CD4-positive, alpha-beta T cell (primary cell): ENCODE data around the gene EXD3. TPM values are rescaled to one million over a fixed set of nuclear protein-coding genes. Genes with fewer than 3 reads are reported as not detected.

Experiments
- ATAC-seq: fragments of 200-7000 bp; cut with Tn5 transposase; one replicate; pipeline ENCODE4 v1.10.0; 2022; ENCODE audit warnings: mild to moderate bottlenecking; ENCODE audit not compliant: poor library complexity
- CTCF ChIA-PET: fragments of 350-600 bp; sonication (Branson Sonifier 250); formaldehyde crosslinking; loops from one replicate; lab custom pipeline; 2021; ENCODE audit warnings: antibody characterized with exemption, inconsistent platforms; lab: Charles Lee
- POLR2A ChIA-PET: fragments of 350-600 bp; sonication (Branson Sonifier 250); formaldehyde crosslinking; loops from one replicate; lab custom pipeline; 2021; ENCODE audit warnings: antibody characterized with exemption, inconsistent platforms; lab: Charles Lee
- DNase-seq, 14 experiments: peaks; one replicate each; pipeline ENCODE4 v3.0.0-alpha.2; 2013 to 2020; ENCODE audit warnings: mixed read lengths in 2 of 14
- H3K27ac ChIP-seq, 2 donors: one replicate each; pipeline versions ENCODE4 v1.5.1 to v1.7.0; 2013; ENCODE audit warnings: low read length in 2 of 2, low read depth in 1 of 2, mild to moderate bottlenecking in 1 of 2
- H3K27me3 ChIP-seq, 2 experiments: 1 replicate in 1 of 2; 2 replicates in 1 of 2; pipeline versions ENCODE4 v1.6.1 to v1.7.0; 2013; ENCODE audit warnings: low read length in 2 of 2, control low read depth in 1 of 2, mild to moderate bottlenecking in 1 of 2, moderate library complexity in 1 of 2; ENCODE audit not compliant: insufficient read depth in 2 of 2, control insufficient read depth in 1 of 2
- H3K36me3 ChIP-seq: one replicate; pipeline ENCODE4 v1.6.1; 2013; ENCODE audit warnings: low read length, control low read depth; ENCODE audit not compliant: insufficient read depth
- H3K4me1 ChIP-seq: one replicate; pipeline ENCODE4 v1.6.1; 2013; ENCODE audit warnings: low read length, control low read depth; ENCODE audit not compliant: insufficient read depth
- H3K4me3 ChIP-seq: one replicate; pipeline ENCODE4 v1.5.1; 2013; ENCODE audit warnings: mild to moderate bottlenecking, low read length, moderate library complexity
- H3K9me3 ChIP-seq, 2 experiments: 1 replicate in 1 of 2; 2 replicates in 1 of 2; pipeline versions ENCODE4 v1.6.1 to v1.7.0; 2013; ENCODE audit warnings: low read length in 2 of 2, mild to moderate bottlenecking in 2 of 2, control low read depth in 1 of 2, moderate library complexity in 1 of 2; ENCODE audit not compliant: control insufficient read depth in 1 of 2, insufficient read depth in 1 of 2
- H3K27ac Mint-ChIP-seq: one replicate; pipeline ENCODE4 v1.8.0; 2020; ENCODE audit warnings: mixed read lengths
- H3K27me3 Mint-ChIP-seq: one replicate; pipeline ENCODE4 v1.8.0; 2021; ENCODE audit warnings: mixed read lengths
- H3K36me3 Mint-ChIP-seq: one replicate; pipeline ENCODE4 v1.8.0; 2021; ENCODE audit warnings: low read depth, mixed read lengths
- H3K4me1 Mint-ChIP-seq: one replicate; pipeline ENCODE4 v1.8.0; 2021; ENCODE audit warnings: low read depth, mixed read lengths
- H3K4me3 Mint-ChIP-seq: one replicate; pipeline ENCODE4 v1.8.0; 2020; ENCODE audit warnings: mild to moderate bottlenecking, mixed read lengths
- H3K9me3 Mint-ChIP-seq: one replicate; pipeline ENCODE4 v1.8.0; 2020; ENCODE audit warnings: mixed read lengths
- intact Hi-C, 2 experiments: fragments of 100-400 bp; cut with DNase I in 1 of 2; cut with micrococcal nuclease in 1 of 2; formaldehyde crosslinking; loops; one replicate each; pipeline versions ENCODE4 v1.15.1 to v1.9.0; 2023 to 2025; cut with DNase I, micrococcal nuclease
- total RNA-seq, 174 experiments: library from RNA in 2 of 174; stranded (reverse) in 2 of 174; gene quantifications; one replicate each; pipeline ENCODE4 v1.2.3 and lab custom pipeline; 2021 to 2026
- TF ChIP-seq, protein P1 (sequence below): fragments of 200-600 bp; IDR thresholded peaks from one replicate; pipeline ENCODE4 v1.8.0; 2022; ENCODE audit warnings: antibody characterized with exemption, mild to moderate bottlenecking

Gene EXD3
- total RNA-seq, 2 experiments from 2014 or later: 14.9 to 16.9 TPM

- CTCF ChIA-PET: no interaction called here
- Mint-ChIP-seq H3K27ac (no peak overlapping the region), H3K27me3 (peaks cover 3% of the 10 kb centered on the region), H3K4me1 (no peaks in the 10 kb centered on the region), H3K4me3 (no peak overlapping the region), H3K36me3 (no peaks in the 10 kb centered on the region), H3K9me3 (no peaks in the 10 kb centered on the region)
- ATAC-seq (no peak), DNase-seq (peak in 1 of 14 experiments; percentile 14)
- Histone ChIP-seq H3K4me1 (peaks cover 32% of the 10 kb centered on the region), H3K4me3 (no peak overlapping the region), H3K36me3 (no peaks in the 10 kb centered on the region), H3K9me3 (peaks cover 0 to 10% of the 10 kb centered on the region in 2 experiments), H3K27ac (no peak overlapping the region), H3K27me3 (peaks cover 9 to 22% of the 10 kb centered on the region in 2 experiments)
- POLR2A ChIA-PET: no interaction called here
- TF ChIP-seq, protein P1, sequence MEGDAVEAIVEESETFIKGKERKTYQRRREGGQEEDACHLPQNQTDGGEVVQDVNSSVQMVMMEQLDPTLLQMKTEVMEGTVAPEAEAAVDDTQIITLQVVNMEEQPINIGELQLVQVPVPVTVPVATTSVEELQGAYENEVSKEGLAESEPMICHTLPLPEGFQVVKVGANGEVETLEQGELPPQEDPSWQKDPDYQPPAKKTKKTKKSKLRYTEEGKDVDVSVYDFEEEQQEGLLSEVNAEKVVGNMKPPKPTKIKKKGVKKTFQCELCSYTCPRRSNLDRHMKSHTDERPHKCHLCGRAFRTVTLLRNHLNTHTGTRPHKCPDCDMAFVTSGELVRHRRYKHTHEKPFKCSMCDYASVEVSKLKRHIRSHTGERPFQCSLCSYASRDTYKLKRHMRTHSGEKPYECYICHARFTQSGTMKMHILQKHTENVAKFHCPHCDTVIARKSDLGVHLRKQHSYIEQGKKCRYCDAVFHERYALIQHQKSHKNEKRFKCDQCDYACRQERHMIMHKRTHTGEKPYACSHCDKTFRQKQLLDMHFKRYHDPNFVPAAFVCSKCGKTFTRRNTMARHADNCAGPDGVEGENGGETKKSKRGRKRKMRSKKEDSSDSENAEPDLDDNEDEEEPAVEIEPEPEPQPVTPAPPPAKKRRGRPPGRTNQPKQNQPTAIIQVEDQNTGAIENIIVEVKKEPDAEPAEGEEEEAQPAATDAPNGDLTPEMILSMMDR: no peak
- intact Hi-C loops: no loop called here
Measured at GRCh38 chr9:137318602-137319001, 104.4 kb downstream of the EXD3 start.

- Histone ChIP-seq H3K36me3 (no peaks in the 10 kb centered on the region), H3K4me1 (peaks cover 32% of the 10 kb centered on the region), H3K27ac (no peak overlapping the region), H3K4me3 (no peak overlapping the region), H3K27me3 (peaks cover 9 to 22% of the 10 kb centered on the region in 2 experiments), H3K9me3 (peaks cover 0 to 10% of the 10 kb centered on the region in 2 experiments)
- intact Hi-C loops: no loop called here
- ATAC-seq: no peak
- TF ChIP-seq, protein P1: no peak
- H3K4me3 Mint-ChIP-seq: no peak overlapping the region
- CTCF ChIA-PET: no interaction called here
- no peaks in the 10 kb centered on the region for H3K36me3 Mint-ChIP-seq
- POLR2A ChIA-PET: no interaction called here
- H3K27me3 Mint-ChIP-seq: peaks cover 3% of the 10 kb centered on the region
- no peaks in the 10 kb centered on the region for H3K9me3 Mint-ChIP-seq
- peak in 2 of 14 experiments; percentile 4 to 17 for DNase-seq
- no peak overlapping the region for H3K27ac Mint-ChIP-seq
- no peaks in the 10 kb centered on the region for H3K4me1 Mint-ChIP-seq
Measured at GRCh38 chr9:137317718-137318511, 105.0 kb downstream of the EXD3 start.

- Histone ChIP-seq H3K4me1 (peaks cover 34% of the 10 kb centered on the region), H3K36me3 (no peaks in the 10 kb centered on the region), H3K9me3 (peaks cover 0 to 10% of the 10 kb centered on the region in 2 experiments), H3K27ac (no peak overlapping the region), H3K27me3 (peaks cover 9 to 22% of the 10 kb centered on the region in 2 experiments), H3K4me3 (no peak overlapping the region)
- no peak for ATAC-seq
- H3K4me3 Mint-ChIP-seq: no peak overlapping the region
- H3K27me3 Mint-ChIP-seq: peaks cover 3% of the 10 kb centered on the region
- ChIA-PET POLR2A (interaction anchor here (0.8 kb wide), 1 partner anchor 15 kb away, joined by 3 read pairs; the partner anchor contains the start of gene NRARP), CTCF (no interaction called here)
- no peaks in the 10 kb centered on the region for H3K36me3 Mint-ChIP-seq
- no peaks in the 10 kb centered on the region for H3K4me1 Mint-ChIP-seq
- no peaks in the 10 kb centered on the region for H3K9me3 Mint-ChIP-seq
- intact Hi-C loops: no loop called here
- DNase-seq: peak in 2 of 14 experiments; percentile 2 to 19
- H3K27ac Mint-ChIP-seq: no peak overlapping the region
- TF ChIP-seq, protein P1: no peak
Measured at GRCh38 chr9:137317021-137317717, 105.8 kb downstream of the EXD3 start.
